H9 (cell line): Measurements from ENCODE around the gene GNA15. TPM values are rescaled to one million over a fixed set of nuclear protein-coding genes. Genes with fewer than 3 reads are reported as not detected.

Experiments used
- DNase-seq: peaks from one replicate; pipeline ENCODE4 v3.0.0-alpha.2; 2017
- H2AFZ ChIP-seq: one replicate; pipeline ENCODE4 v1.6.1; 2013; ENCODE audit warnings: mild to moderate bottlenecking, low read length, control low read depth, moderate library complexity
- H2AK5ac ChIP-seq: 2 replicates; pipeline ENCODE4 v1.6.1; 2013; ENCODE audit warnings: low read length, control low read depth, mixed read lengths; ENCODE audit not compliant: insufficient read length
- H2BK120ac ChIP-seq: one replicate; pipeline ENCODE4 v1.6.1; 2013; ENCODE audit warnings: low read depth, mild to moderate bottlenecking, low read length, control low read depth, inconsistent platforms; ENCODE audit not compliant: poor library complexity, severe bottlenecking
- H2BK12ac ChIP-seq: 2 replicates; pipeline ENCODE4 v1.6.1; 2013; ENCODE audit warnings: low read length, control low read depth, mixed read lengths, low read depth; ENCODE audit not compliant: insufficient read length
- H2BK15ac ChIP-seq: 2 replicates; pipeline ENCODE4 v1.6.1; 2013; ENCODE audit warnings: low read depth, low read length, control low read depth
- H2BK20ac ChIP-seq: one replicate; pipeline ENCODE4 v1.6.1; 2013; ENCODE audit warnings: low read depth, mild to moderate bottlenecking, low read length, control low read depth, inconsistent platforms; ENCODE audit not compliant: poor library complexity, severe bottlenecking
- H2BK5ac ChIP-seq: 2 replicates; pipeline ENCODE4 v1.6.1; 2013; ENCODE audit warnings: low read length, control low read depth, mixed read lengths; ENCODE audit not compliant: insufficient read length
- H3K14ac ChIP-seq: 2 replicates; pipeline ENCODE4 v1.6.1; 2013; ENCODE audit warnings: low read length, control low read depth; ENCODE audit not compliant: insufficient read depth
- H3K18ac ChIP-seq: 2 replicates; pipeline ENCODE4 v1.6.1; 2013; ENCODE audit warnings: low read depth, mild to moderate bottlenecking, mixed read lengths, low read length, control low read depth; ENCODE audit not compliant: insufficient read length
- H3K23ac ChIP-seq: 2 replicates; pipeline ENCODE4 v1.6.1; 2013; ENCODE audit warnings: low read length, control low read depth, mixed read lengths, low read depth; ENCODE audit not compliant: insufficient read length
- H3K23me2 ChIP-seq: 2 replicates; pipeline ENCODE4 v1.6.1; 2013; ENCODE audit warnings: low read depth, mild to moderate bottlenecking, mixed read lengths, low read length, control low read depth; ENCODE audit not compliant: insufficient read length, poor library complexity, severe bottlenecking
- H3K27ac ChIP-seq: 2 replicates; pipeline ENCODE4 v1.5.1; 2013; ENCODE audit warnings: low read length, control low read depth, mixed read lengths, low read depth; ENCODE audit not compliant: insufficient read length
- H3K27me3 ChIP-seq: 2 replicates; pipeline ENCODE4 v1.6.1; 2013; ENCODE audit warnings: low read length, control low read depth, inconsistent platforms; ENCODE audit not compliant: insufficient read depth
- H3K4ac ChIP-seq: 2 replicates; pipeline ENCODE4 v1.6.1; 2013; ENCODE audit warnings: low read depth, mild to moderate bottlenecking, control low read depth, inconsistent platforms, low read length, moderate library complexity
- H3K4me1 ChIP-seq: 2 replicates; pipeline ENCODE4 v1.6.1; 2013; ENCODE audit warnings: low read length, control low read depth, inconsistent platforms; ENCODE audit not compliant: insufficient read depth
- H3K4me2 ChIP-seq: 2 replicates; pipeline ENCODE4 v1.6.1; 2013; ENCODE audit warnings: low read length, control low read depth, mixed read lengths; ENCODE audit not compliant: insufficient read length, insufficient read depth
- H3K56ac ChIP-seq: 2 replicates; pipeline ENCODE4 v1.6.1; 2013; ENCODE audit warnings: low read depth, mild to moderate bottlenecking, mixed read lengths, low read length, control low read depth; ENCODE audit not compliant: insufficient read length
- H3K79me1 ChIP-seq: 2 replicates; pipeline ENCODE4 v1.6.1; 2013; ENCODE audit warnings: low read depth, mild to moderate bottlenecking, moderate library complexity, low read length, control low read depth, inconsistent platforms; ENCODE audit not compliant: insufficient read depth, poor library complexity, severe bottlenecking
- H3K79me2 ChIP-seq: 2 replicates; pipeline ENCODE4 v1.6.1; 2013; ENCODE audit warnings: low read length, control low read depth, inconsistent platforms; ENCODE audit not compliant: insufficient read depth
- H3K9ac ChIP-seq: 2 replicates; pipeline ENCODE4 v1.6.1; 2013; ENCODE audit warnings: low read length, control low read depth, mixed read lengths; ENCODE audit not compliant: insufficient read length; ENCODE audit errors: extremely low read depth
- H3K9me3 ChIP-seq: one replicate; pipeline ENCODE4 v1.6.1; 2013; ENCODE audit warnings: low read depth, low read length, inconsistent platforms; ENCODE audit not compliant: control insufficient read depth
- H3T11ph ChIP-seq: one replicate; pipeline ENCODE4 v1.6.1; 2013; ENCODE audit warnings: mild to moderate bottlenecking, low read length, control low read depth, inconsistent platforms
- H4K20me1 ChIP-seq: one replicate; pipeline ENCODE4 v1.6.1; 2013; ENCODE audit not compliant: control insufficient read depth, insufficient read length, insufficient read depth
- H4K5ac ChIP-seq: 2 replicates; pipeline ENCODE4 v1.6.1; 2013; ENCODE audit warnings: low read depth, mild to moderate bottlenecking, mixed read lengths, low read length, control low read depth; ENCODE audit not compliant: insufficient read length
- H4K8ac ChIP-seq: replicated peaks from 2 replicates; pipeline ENCODE4 v1.6.1; 2013; ENCODE audit warnings: low read length, control low read depth, mixed read lengths, low read depth; ENCODE audit not compliant: insufficient read length
- H4K91ac ChIP-seq: 2 replicates; pipeline ENCODE4 v1.6.1; 2013; ENCODE audit warnings: low read depth, mild to moderate bottlenecking, moderate library complexity, mixed read lengths, low read length, control low read depth; ENCODE audit not compliant: insufficient read length
- H3K27ac Mint-ChIP-seq, 3 experiments: 2 replicates in 2 of 3; 3 replicates in 1 of 3; pipeline ENCODE4 v1.8.0; 2020 to 2021; ENCODE audit warnings: mixed read lengths in 3 of 3, mild to moderate bottlenecking in 1 of 3, moderate library complexity in 1 of 3
- H3K27me3 Mint-ChIP-seq: 2 replicates; pipeline ENCODE4 v1.8.0; 2021; ENCODE audit warnings: low read depth, mild to moderate bottlenecking, moderate library complexity, mixed read lengths
- H3K36me3 Mint-ChIP-seq, 3 experiments: 2 replicates in 2 of 3; 3 replicates in 1 of 3; pipeline ENCODE4 v1.8.0; 2020 to 2021; ENCODE audit warnings: low read depth in 3 of 3, mixed read lengths in 3 of 3; ENCODE audit not compliant: insufficient read depth in 1 of 3
- H3K4me1 Mint-ChIP-seq, 2 experiments: 2 replicates each; pipeline ENCODE4 v1.8.0; 2020; ENCODE audit warnings: mixed read lengths in 2 of 2
- H3K4me3 Mint-ChIP-seq, 2 experiments: 2 replicates in 1 of 2; 3 replicates in 1 of 2; pipeline ENCODE4 v1.8.0; 2020 to 2021; ENCODE audit warnings: mild to moderate bottlenecking in 2 of 2, mixed read lengths in 2 of 2, moderate library complexity in 1 of 2
- H3K9me3 Mint-ChIP-seq, 2 experiments: 2 replicates in 1 of 2; 3 replicates in 1 of 2; pipeline ENCODE4 v1.8.0; 2020; ENCODE audit warnings: mild to moderate bottlenecking in 2 of 2, mixed read lengths in 2 of 2, moderate library complexity in 1 of 2
- WGBS: extraction: QIAGEN DNeasy Blood & Tissue Kit; methylation state at CpG from one replicate; pipeline ENCODE4 v1.1.7; 2013; ENCODE audit warnings: missing lambda C conversion rate, low lambda C conversion rate, mixed read lengths; ENCODE audit not compliant: insufficient read length; ENCODE audit errors: extremely low coverage; 5-methylcytosine and 5-hydroxymethylcytosine counted together
- total RNA-seq: library from RNA; stranded (reverse); gene quantifications from 2 replicates; pipeline ENCODE4 v1.2.1, GENCODE V29; 2021
- TF ChIP-seq, protein P1 (sequence below): fragments of 200-600 bp; sonication (generic); conservative IDR thresholded peaks from 3 replicates; pipeline ENCODE4 v1.8.0; 2021; ENCODE audit warnings: antibody characterized with exemption, mild to moderate bottlenecking

GNA15 gene
- total RNA-seq, 1 experiment from 2014 or later, result not detected

DNA sequence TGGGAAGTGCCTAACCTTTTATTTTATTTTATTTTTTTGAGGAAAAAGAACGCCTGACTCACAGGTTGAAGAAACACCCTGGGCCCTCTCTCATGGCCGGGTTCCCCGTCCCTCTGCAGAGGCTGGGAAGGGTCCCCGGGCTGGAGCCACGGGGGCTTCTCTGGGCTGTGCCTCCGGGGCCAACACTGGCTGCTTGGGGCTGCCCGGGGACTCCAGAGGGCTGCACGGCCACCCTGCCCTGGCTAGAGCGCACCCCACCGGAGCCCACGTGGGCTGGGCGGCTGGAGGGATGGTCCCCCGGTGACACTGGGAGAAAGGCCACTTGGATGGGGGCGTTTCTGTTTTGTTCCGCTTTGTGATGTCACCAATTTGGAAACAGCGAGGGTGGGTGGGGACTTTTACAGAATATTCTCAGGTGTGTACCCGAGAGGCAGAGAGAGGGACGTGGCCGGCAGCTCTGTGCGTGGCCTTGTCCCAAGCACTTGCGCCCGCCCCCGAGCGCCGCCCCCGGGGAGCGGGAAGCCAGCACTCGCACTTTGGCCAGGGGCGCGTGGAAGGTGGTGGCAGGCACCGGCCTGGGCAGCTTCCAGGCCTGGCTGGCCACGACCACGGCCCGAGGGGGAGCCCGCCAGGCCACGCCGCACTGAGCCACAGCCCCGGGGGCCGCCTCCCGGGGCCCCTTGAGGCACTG is 13.9 kb upstream of the GNA15 start:
- Histone ChIP-seq H3K9ac (no peak overlapping the region), H3K4ac (no peak overlapping the region), H4K5ac (no peak overlapping the region), H3K56ac (no peak overlapping the region), H2AFZ (no peak overlapping the region), H2BK12ac (no peak overlapping the region), H2BK5ac (no peak overlapping the region), H3K4me2 (no peak overlapping the region), H3K4me1 (no peaks in the 10 kb centered on the region), H2BK20ac (no peak overlapping the region), H3K9me3 (no peaks in the 10 kb centered on the region), H4K20me1 (peaks cover 2% of the 10 kb centered on the region), H3K14ac (no peak overlapping the region), H2BK120ac (no peak overlapping the region), H4K8ac (no peak overlapping the region), H4K91ac (no peak overlapping the region), H3K23me2 (no peaks in the 10 kb centered on the region), H2BK15ac (no peak overlapping the region), H3K27ac (no peak overlapping the region), H3K79me1 (no peaks in the 10 kb centered on the region), H3T11ph (no peak overlapping the region), H3K79me2 (no peaks in the 10 kb centered on the region), H2AK5ac (no peak overlapping the region), H3K23ac (no peak overlapping the region), H3K18ac (no peak overlapping the region), H3K27me3 (no peaks in the 10 kb centered on the region)
- Mint-ChIP-seq H3K4me1 (peaks cover 0 to 2% of the 10 kb centered on the region in 2 experiments; a peak in 1 of 4 replicates), H3K27me3 (no peaks in the 10 kb centered on the region), H3K9me3 (no peaks in the 10 kb centered on the region), H3K27ac (peak overlapping the region in 1 of 3 experiments; percentile 60; a peak in 1 of 7 replicates), H3K4me3 (no peak overlapping the region), H3K36me3 (peaks cover 0 to 4% (median 0%) of the 10 kb centered on the region in 3 experiments; a peak in 2 of 7 replicates)
- no CpG with 5 or more reads among the region's 40 CpGs for WGBS
- no peak for DNase-seq
- TF ChIP-seq, protein P1, sequence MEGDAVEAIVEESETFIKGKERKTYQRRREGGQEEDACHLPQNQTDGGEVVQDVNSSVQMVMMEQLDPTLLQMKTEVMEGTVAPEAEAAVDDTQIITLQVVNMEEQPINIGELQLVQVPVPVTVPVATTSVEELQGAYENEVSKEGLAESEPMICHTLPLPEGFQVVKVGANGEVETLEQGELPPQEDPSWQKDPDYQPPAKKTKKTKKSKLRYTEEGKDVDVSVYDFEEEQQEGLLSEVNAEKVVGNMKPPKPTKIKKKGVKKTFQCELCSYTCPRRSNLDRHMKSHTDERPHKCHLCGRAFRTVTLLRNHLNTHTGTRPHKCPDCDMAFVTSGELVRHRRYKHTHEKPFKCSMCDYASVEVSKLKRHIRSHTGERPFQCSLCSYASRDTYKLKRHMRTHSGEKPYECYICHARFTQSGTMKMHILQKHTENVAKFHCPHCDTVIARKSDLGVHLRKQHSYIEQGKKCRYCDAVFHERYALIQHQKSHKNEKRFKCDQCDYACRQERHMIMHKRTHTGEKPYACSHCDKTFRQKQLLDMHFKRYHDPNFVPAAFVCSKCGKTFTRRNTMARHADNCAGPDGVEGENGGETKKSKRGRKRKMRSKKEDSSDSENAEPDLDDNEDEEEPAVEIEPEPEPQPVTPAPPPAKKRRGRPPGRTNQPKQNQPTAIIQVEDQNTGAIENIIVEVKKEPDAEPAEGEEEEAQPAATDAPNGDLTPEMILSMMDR, result no peak
